Measurements from ENCODE around the gene DYTN.
"Not testable (repeated sequence)": the region's sequence is repeated elsewhere in the genome, so short reads cannot be mapped to it uniquely, and the experiment has no call there.

The DYTN gene

DNA sequence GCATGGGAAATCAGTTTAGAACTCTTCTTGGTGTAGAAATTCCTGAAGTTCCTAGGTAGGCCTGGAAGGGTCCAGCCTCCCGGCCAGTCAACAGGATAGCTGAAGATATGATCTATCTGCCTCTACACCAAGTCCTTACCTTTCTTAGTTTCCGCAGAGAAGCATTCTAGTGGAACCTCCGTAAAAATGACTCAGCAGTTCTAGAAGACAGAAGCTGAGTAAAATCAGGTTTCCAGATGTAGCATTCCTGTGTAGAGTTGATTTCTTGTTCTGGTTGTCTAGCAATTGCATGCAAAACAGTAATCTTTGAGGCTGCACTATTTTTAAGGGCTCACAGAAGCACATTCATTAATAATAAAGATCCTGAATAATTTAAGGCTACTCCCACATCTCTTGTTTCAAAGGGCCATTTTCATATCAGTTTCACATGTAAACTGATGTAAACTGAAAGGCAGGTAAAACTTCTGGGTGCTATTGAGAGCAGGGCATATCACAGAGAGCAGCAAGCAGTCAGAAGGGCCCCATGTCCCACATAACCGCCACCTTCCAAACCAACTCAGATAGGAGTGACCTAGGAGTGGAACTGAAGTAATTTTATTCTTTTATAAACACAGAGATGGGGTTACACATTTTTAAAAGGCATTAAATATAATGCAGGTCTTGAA, 3.2 kb upstream of the DYTN start:
- H3K4me3 ChIP-seq (ENCODE audit: low read length) = no peak overlapping the region
- TF ChIP-seq, protein P1, sequence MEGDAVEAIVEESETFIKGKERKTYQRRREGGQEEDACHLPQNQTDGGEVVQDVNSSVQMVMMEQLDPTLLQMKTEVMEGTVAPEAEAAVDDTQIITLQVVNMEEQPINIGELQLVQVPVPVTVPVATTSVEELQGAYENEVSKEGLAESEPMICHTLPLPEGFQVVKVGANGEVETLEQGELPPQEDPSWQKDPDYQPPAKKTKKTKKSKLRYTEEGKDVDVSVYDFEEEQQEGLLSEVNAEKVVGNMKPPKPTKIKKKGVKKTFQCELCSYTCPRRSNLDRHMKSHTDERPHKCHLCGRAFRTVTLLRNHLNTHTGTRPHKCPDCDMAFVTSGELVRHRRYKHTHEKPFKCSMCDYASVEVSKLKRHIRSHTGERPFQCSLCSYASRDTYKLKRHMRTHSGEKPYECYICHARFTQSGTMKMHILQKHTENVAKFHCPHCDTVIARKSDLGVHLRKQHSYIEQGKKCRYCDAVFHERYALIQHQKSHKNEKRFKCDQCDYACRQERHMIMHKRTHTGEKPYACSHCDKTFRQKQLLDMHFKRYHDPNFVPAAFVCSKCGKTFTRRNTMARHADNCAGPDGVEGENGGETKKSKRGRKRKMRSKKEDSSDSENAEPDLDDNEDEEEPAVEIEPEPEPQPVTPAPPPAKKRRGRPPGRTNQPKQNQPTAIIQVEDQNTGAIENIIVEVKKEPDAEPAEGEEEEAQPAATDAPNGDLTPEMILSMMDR (IDR thresholded peaks at IDR 0.05; ENCODE audit: insufficient read depth, low read depth, low read length, missing control alignments) = no peak
- DNase-seq (ENCODE audit: low read depth) = no peak

DNA sequence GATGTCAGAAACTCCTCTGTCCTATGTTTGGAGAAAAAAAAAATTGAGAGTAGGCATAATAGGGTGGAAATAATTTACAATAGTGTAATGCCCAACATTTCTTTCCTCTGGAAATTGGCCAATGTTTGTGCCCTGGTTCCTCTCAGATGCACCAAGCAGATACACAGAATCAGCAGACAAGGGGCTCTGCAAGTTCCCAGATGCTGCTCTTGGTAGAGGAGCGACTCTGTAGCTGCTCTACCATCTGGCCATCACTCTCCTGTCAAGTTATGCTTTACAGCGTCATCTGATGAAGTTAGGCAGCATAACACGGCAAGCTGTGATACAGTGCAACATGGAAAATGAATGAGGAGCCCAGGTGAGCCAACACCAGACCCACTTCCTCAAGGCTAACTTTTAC, 1.6 kb downstream of the DYTN start:
- H3K4me3 ChIP-seq (ENCODE audit: low read length) = no peak overlapping the region
- DNase-seq (ENCODE audit: low read depth) = no peak
- TF ChIP-seq, protein P1 (IDR thresholded peaks at IDR 0.05; ENCODE audit: insufficient read depth, low read depth, low read length, missing control alignments) = no peak

DNA sequence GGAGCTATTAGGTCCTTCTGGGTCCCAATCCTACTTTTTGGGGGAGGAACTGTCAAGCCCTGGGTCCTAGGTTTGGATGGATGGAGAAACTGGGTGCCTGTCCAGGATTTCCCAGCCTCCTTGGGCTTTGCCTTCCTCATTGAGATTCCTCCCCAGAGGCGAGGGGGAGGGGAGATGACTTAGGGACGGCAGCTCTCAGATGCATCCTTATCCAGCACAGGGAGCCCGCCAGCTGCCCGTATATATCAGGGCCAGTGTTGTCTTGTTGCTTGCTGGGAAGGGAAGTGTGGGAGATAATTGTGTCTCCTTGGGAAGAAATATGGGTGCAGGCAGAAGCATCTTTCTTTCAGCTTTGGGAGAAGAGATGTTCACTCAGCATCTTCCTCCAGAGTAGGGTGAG, 3.0 kb downstream of the DYTN start:
- not testable (repeated sequence) for H3K4me3 ChIP-seq (ENCODE audit: low read length); DNase-seq (ENCODE audit: low read depth)

- H3K4me3 ChIP-seq (ENCODE audit: low read length) = no peak overlapping the region
- no peak for DNase-seq (ENCODE audit: low read depth)
- TF ChIP-seq, protein P1 (IDR thresholded peaks at IDR 0.05; ENCODE audit: insufficient read depth, low read depth, low read length, missing control alignments) = no peak
Observed at GRCh38 chr2:206713746-206714145, 4.5 kb downstream of the DYTN start.

DNA sequence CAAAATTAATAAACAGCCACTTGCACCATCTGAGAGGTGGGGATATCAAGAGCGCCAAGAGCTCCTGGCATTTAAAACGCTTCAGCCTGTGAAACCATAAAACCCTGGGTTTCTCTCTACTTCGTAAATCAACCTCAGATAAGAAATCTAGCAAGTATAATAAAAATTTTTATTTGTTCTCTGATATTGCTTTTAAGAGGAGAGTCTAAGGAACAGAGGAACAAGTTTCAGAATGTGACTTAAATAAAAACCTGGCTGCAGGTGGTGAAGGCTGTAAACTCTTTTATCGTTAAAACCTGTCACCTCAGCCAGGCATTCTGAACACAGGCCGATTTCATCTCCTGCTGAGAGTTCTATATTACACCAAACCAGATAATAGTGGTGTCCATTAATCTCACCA, 9.9 kb downstream of the DYTN start:
- TF ChIP-seq, protein P1 (IDR thresholded peaks at IDR 0.05; ENCODE audit: insufficient read depth, low read depth, low read length, missing control alignments) = no peak
- no peak overlapping the region for H3K4me3 ChIP-seq (ENCODE audit: low read length)
- DNase-seq (ENCODE audit: low read depth) = no peak

GRCh38 chr2:206707164-206707701, 11.0 kb downstream of the DYTN start:
- TF ChIP-seq, protein P1 (IDR thresholded peaks at IDR 0.05; ENCODE audit: insufficient read depth, low read depth, low read length, missing control alignments) = no peak
- DNase-seq (ENCODE audit: low read depth) = no peak
- no peak overlapping the region for H3K4me3 ChIP-seq (ENCODE audit: low read length)

- no peak for DNase-seq (ENCODE audit: low read depth)
- H3K4me3 ChIP-seq (ENCODE audit: low read length) = no peak overlapping the region
- TF ChIP-seq, protein P1 (IDR thresholded peaks at IDR 0.05; ENCODE audit: insufficient read depth, low read depth, low read length, missing control alignments) = no peak
Observed at GRCh38 chr2:206701952-206702605, 16.1 kb downstream of the DYTN start.
